GM08714 (cell line): ENCODE data around the gene ZNF775.

Experiments used
- H3K4me3 ChIP-seq: fragments of 200-500 bp; sonication (Bioruptor generic); 2 replicates; pipeline ENCODE4 v1.5.1; 2014; ENCODE audit warnings: mild to moderate bottlenecking, low read length, inconsistent platforms
- ZNF274 ChIP-seq: IDR thresholded peaks from 2 replicates; pipeline ENCODE4 v1.6.1; 2012; ENCODE audit warnings: mild to moderate bottlenecking, low read depth, low read length

Gene ZNF775

GRCh38 chr7:150388709-150389531, 9.8 kb downstream of the ZNF775 start:
- no peak overlapping the region for H3K4me3 ChIP-seq

GRCh38 chr7:150389532-150389816, 10.3 kb downstream of the ZNF775 start:
- no peak for TF ChIP-seq ZNF274
- H3K4me3 ChIP-seq: no peak overlapping the region

More at GRCh38 chr7:150388709-150389531, 9.8 kb downstream of the ZNF775 start:
- TF ChIP-seq ZNF274: no peak

- TF ChIP-seq ZNF274: no peak
- H3K4me3 ChIP-seq: no peak overlapping the region
These were observed 11.1 kb downstream of the ZNF775 start for GRCh38 chr7:150390205-150390604.

- TF ChIP-seq ZNF274: no peak
- no peak overlapping the region for H3K4me3 ChIP-seq
These were observed 14.2 kb downstream of the ZNF775 start for GRCh38 chr7:150393325-150393724.

GRCh38 chr7:150396426-150396825, 17.3 kb downstream of the ZNF775 start:
- no peak overlapping the region for H3K4me3 ChIP-seq
- no peak for TF ChIP-seq ZNF274

GRCh38 chr7:150396851-150397260, 17.7 kb downstream of the ZNF775 start:
- H3K4me3 ChIP-seq: no peak overlapping the region
- TF ChIP-seq ZNF274: no peak

- TF ChIP-seq ZNF274: no peak
- H3K4me3 ChIP-seq: no peak overlapping the region
These were observed 18.4 kb downstream of the ZNF775 start for GRCh38 chr7:150397346-150398107.

- no peak overlapping the region for H3K4me3 ChIP-seq
- TF ChIP-seq ZNF274: no peak
These were observed 19.2 kb downstream of the ZNF775 start for GRCh38 chr7:150398108-150398964.

GRCh38 chr7:150398965-150399320, 19.8 kb downstream of the ZNF775 start:
- H3K4me3 ChIP-seq: no peak overlapping the region
- no peak for TF ChIP-seq ZNF274

GRCh38 chr7:150399421-150400007, 20.4 kb downstream of the ZNF775 start:
- no peak for TF ChIP-seq ZNF274
- no peak overlapping the region for H3K4me3 ChIP-seq

- no peak overlapping the region for H3K4me3 ChIP-seq
- TF ChIP-seq ZNF274: no peak
These were observed 21.1 kb downstream of the ZNF775 start for GRCh38 chr7:150400008-150400787.

GRCh38 chr7:150400788-150401423, 21.8 kb downstream of the ZNF775 start:
- no peak overlapping the region for H3K4me3 ChIP-seq
- no peak for TF ChIP-seq ZNF274

GRCh38 chr7:150401424-150401790, 22.3 kb downstream of the ZNF775 start:
- H3K4me3 ChIP-seq: no peak overlapping the region
- no peak for TF ChIP-seq ZNF274
